Fibroblast of lung (primary cell): ENCODE results near the gene GRK5.

Experiments
- EZH2 ChIP-seq: IDR thresholded peaks from 2 replicates; pipeline ENCODE4 v1.5.1; 2012; ENCODE audit warnings: low read length, control low read depth, mild to moderate bottlenecking; ENCODE audit errors: missing control alignments
- TF ChIP-seq, protein P1 (sequence below), 2 donors: IDR thresholded peaks in 1 of 2; conservative IDR thresholded peaks in 1 of 2; 1 replicate in 1 of 2; 2 replicates in 1 of 2; pipeline ENCODE4 v1.5.1; 2011 to 2012; ENCODE audit warnings: low read length in 2 of 2, control low read depth in 1 of 2, inconsistent platforms in 1 of 2, low read depth in 1 of 2, mild to moderate bottlenecking in 1 of 2

DNA sequence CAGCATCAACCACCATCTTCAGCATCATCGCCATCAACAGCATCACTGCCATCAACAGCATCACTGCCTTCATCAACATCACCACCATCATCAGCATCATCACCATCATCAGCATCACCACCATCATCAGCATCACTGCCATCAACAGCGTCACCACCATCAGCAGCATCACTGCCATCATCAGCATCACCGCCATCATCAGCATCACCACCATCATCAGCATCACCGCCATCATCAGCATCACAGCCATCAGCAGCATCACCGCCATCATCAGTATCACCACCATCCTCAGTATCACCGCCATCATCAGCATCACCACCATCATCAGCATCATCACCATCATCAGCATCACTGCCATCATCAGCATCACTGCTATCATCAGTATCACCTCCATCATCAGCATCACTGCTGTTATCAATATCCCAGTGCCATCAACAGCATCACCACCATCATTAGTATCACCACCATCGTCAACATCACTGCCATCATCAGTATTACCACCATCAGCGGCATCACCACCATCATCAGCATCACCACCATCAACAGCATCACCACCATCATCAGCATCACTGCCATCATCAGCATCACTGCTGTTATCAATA lies 220.0 kb downstream of the GRK5 start:
- TF ChIP-seq EZH2 = no peak
- TF ChIP-seq, protein P1, sequence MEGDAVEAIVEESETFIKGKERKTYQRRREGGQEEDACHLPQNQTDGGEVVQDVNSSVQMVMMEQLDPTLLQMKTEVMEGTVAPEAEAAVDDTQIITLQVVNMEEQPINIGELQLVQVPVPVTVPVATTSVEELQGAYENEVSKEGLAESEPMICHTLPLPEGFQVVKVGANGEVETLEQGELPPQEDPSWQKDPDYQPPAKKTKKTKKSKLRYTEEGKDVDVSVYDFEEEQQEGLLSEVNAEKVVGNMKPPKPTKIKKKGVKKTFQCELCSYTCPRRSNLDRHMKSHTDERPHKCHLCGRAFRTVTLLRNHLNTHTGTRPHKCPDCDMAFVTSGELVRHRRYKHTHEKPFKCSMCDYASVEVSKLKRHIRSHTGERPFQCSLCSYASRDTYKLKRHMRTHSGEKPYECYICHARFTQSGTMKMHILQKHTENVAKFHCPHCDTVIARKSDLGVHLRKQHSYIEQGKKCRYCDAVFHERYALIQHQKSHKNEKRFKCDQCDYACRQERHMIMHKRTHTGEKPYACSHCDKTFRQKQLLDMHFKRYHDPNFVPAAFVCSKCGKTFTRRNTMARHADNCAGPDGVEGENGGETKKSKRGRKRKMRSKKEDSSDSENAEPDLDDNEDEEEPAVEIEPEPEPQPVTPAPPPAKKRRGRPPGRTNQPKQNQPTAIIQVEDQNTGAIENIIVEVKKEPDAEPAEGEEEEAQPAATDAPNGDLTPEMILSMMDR (conservative IDR thresholded peaks at IDR 0.05 in 1 of 2, IDR thresholded peaks at IDR 0.05 in 1 of 2; ENCODE audit: low read depth in 1 of 2, low read length in 2 of 2) = no peak
